Left renal pelvis (tissue), 4 donors: Measurements from ENCODE around the gene DOCK6. TPM values are rescaled to one million over a fixed set of nuclear protein-coding genes. Genes with fewer than 3 reads are reported as not detected.

ENCODE experiments used
- DNase-seq, 4 donors: peaks; one replicate each; pipeline ENCODE4 v3.0.0-alpha.2; 2013; ENCODE audit warnings: low read depth in 4 of 4, low spot score in 3 of 4
- polyA plus RNA-seq, 4 donors: library from polyadenylated mRNA; unstranded; fragments of 120-200 nt; gene quantifications; one replicate each; pipeline ENCODE4 v1.2.1, GENCODE V29; 2013; ENCODE audit not compliant: insufficient read length in 4 of 4

DOCK6 gene
- polyA plus RNA-seq = 10 to 100 TPM; 29.6 to 56.0 (median 40.2) TPM

GRCh38 chr19:11261971-11262839 is at the start of gene DOCK6:
Gene DOCK6, minus strand, starts transcription at chr19:11262524. Its CDS starts 84 bp downstream, at chr19:11262440.
- no peak for DNase-seq

GRCh38 chr19:11306337-11306736 is 44.0 kb upstream of the DOCK6 start:
- no peak for DNase-seq

GRCh38 chr19:11304936-11305335 is 42.6 kb upstream of the DOCK6 start:
- no peak for DNase-seq

- DNase-seq = no peak
Observed at GRCh38 chr19:11300811-11301120, 38.4 kb upstream of the DOCK6 start.

GRCh38 chr19:11299946-11300810 is 37.9 kb upstream of the DOCK6 start:
- no peak for DNase-seq

GRCh38 chr19:11296264-11296663 is 33.9 kb upstream of the DOCK6 start:
- DNase-seq = no peak

GRCh38 chr19:11295665-11296245 is 33.4 kb upstream of the DOCK6 start, which contains the start of gene TSPAN16:
Gene TSPAN16, plus strand, starts transcription at chr19:11296160. Its CDS starts 138 bp downstream, at chr19:11296298.
- no peak for DNase-seq

- no peak for DNase-seq
Observed at GRCh38 chr19:11295180-11295579, 32.9 kb upstream of the DOCK6 start.

GRCh38 chr19:11293433-11294389 is 31.4 kb upstream of the DOCK6 start:
- DNase-seq = peak; percentile 75 to 82 (median 80)

- no peak for DNase-seq
Observed at GRCh38 chr19:11291991-11292390, 29.7 kb upstream of the DOCK6 start.

GRCh38 chr19:11291415-11291814 is 29.1 kb upstream of the DOCK6 start:
- no peak for DNase-seq

GRCh38 chr19:11290256-11290655 is 27.9 kb upstream of the DOCK6 start:
- no peak for DNase-seq

- DNase-seq = no peak
Observed at GRCh38 chr19:11288349-11288748, 26.0 kb upstream of the DOCK6 start.

GRCh38 chr19:11286312-11286974 is 24.1 kb upstream of the DOCK6 start:
- no peak for DNase-seq

- DNase-seq = no peak
Observed at GRCh38 chr19:11284515-11284914, 22.2 kb upstream of the DOCK6 start.

GRCh38 chr19:11281356-11282049 is 19.2 kb upstream of the DOCK6 start:
- DNase-seq = no peak

- no peak for DNase-seq
Observed at GRCh38 chr19:11279505-11280236, 17.3 kb upstream of the DOCK6 start.

- DNase-seq = no peak
Observed at GRCh38 chr19:11278670-11279069, 16.3 kb upstream of the DOCK6 start.
